Vein endothelial cell (primary cell): ENCODE measurements around the gene PLS1. TPM values are rescaled to one million over a fixed set of nuclear protein-coding genes. Genes with fewer than 3 reads are reported as not detected.

Experiments
- small RNA-seq: library from RNA; depleted of rRNA; stranded (forward); fragments of <200 nt; gene quantifications from one replicate; pipeline ENCODE3, GENCODE V24; 2012
- total RNA-seq: library from RNA; depleted of rRNA; stranded (reverse); fragments of >200 nt; gene quantifications from 2 replicates; pipeline ENCODE4 v1.2.3, GENCODE V29; 2012

The PLS1 gene
- total RNA-seq: 0.38 and 1.3 TPM in 2 replicates

GRCh38 chr3:142595951-142596725 is at the start of gene PLS1:
TSS of gene PLS1 (plus strand) at chr3:142596393. CDS start at chr3:142664238, 67,845 bp downstream.

GRCh38 chr3:142578329-142579223 is 17.6 kb upstream of the PLS1 start, which contains the start of gene ATR:
TSS of gene ATR (minus strand) at chr3:142578733. CDS start at chr3:142578704, 29 bp downstream.

GRCh38 chr3:142723968-142724681 is 127.9 kb downstream of the PLS1 start, which contains the start of gene TRPC1:
TSS of gene TRPC1 (plus strand) at chr3:142724034. CDS start at chr3:142724560, 526 bp downstream.

Small RNA genes within 50 kb of the gene (small RNA-seq; reads per million reads assigned to genes)
- 0.19 reads per million for gene RNA5SP143

Other genes starting within 250 kb of the PLS1 start
- gene XRN1, start 148.4 kb upstream of the PLS1 start, total RNA-seq: 36.9 and 43.1 TPM in 2 replicates
- gene ATR, start 17.7 kb upstream of the PLS1 start, total RNA-seq: 21.2 and 30.0 TPM in 2 replicates
- 8.1 and 10.1 TPM in 2 replicates for gene TRPC1, start 127.6 kb downstream of the PLS1 start, total RNA-seq